Measurements from ENCODE around the gene SLC35D2. TPM values are rescaled to one million over a fixed set of nuclear protein-coding genes. Genes with fewer than 3 reads are reported as not detected.
"Not testable (repeated sequence)": the region's sequence is repeated elsewhere in the genome, so short reads cannot be mapped to it uniquely, and the experiment has no call there.

Gene SLC35D2
- total RNA-seq, 1 donor from 2014 or later: 24.4 TPM

- DNase-seq (ENCODE audit: low read depth in 2 of 2): no peak
These were observed 16.8 kb upstream of the SLC35D2 start for GRCh38 chr9:96400132-96400910.

GRCh38 chr9:96399325-96399633 lies 15.8 kb upstream of the SLC35D2 start:
- no peak for DNase-seq (ENCODE audit: low read depth in 2 of 2)

- DNase-seq (ENCODE audit: low read depth in 2 of 2): peak; percentile 43 to 49
These were observed 15.2 kb upstream of the SLC35D2 start for GRCh38 chr9:96398582-96399324.

GRCh38 chr9:96395964-96396363 lies 12.5 kb upstream of the SLC35D2 start:
- no peak for DNase-seq (ENCODE audit: low read depth in 2 of 2)

- no peak for DNase-seq (ENCODE audit: low read depth in 2 of 2)
These were observed 11.5 kb upstream of the SLC35D2 start for GRCh38 chr9:96394832-96395496.

GRCh38 chr9:96392263-96392662 lies 8.8 kb upstream of the SLC35D2 start:
- no peak for DNase-seq (ENCODE audit: low read depth in 2 of 2)

- peak; percentile 64 to 67 for DNase-seq (ENCODE audit: low read depth in 2 of 2)
These were observed 7.7 kb upstream of the SLC35D2 start for GRCh38 chr9:96391021-96391765.

GRCh38 chr9:96388144-96388543 lies 4.6 kb upstream of the SLC35D2 start:
- DNase-seq (ENCODE audit: low read depth in 2 of 2): no peak

- no peak for DNase-seq (ENCODE audit: low read depth in 2 of 2)
These were observed 2.6 kb upstream of the SLC35D2 start for GRCh38 chr9:96386157-96386556.

- DNase-seq (ENCODE audit: low read depth in 2 of 2): no peak
These were observed 709 bp downstream of the SLC35D2 start for GRCh38 chr9:96382839-96383164.

- DNase-seq (ENCODE audit: low read depth in 2 of 2): peak; percentile 20 to 34
These were observed 1.3 kb downstream of the SLC35D2 start for GRCh38 chr9:96382175-96382574.

GRCh38 chr9:96381696-96382095 lies 1.8 kb downstream of the SLC35D2 start:
- DNase-seq (ENCODE audit: low read depth in 2 of 2): no peak

GRCh38 chr9:96381125-96381524 lies 2.4 kb downstream of the SLC35D2 start:
- DNase-seq (ENCODE audit: low read depth in 2 of 2): no peak

GRCh38 chr9:96379461-96379860 lies 4.0 kb downstream of the SLC35D2 start:
- no peak for DNase-seq (ENCODE audit: low read depth in 2 of 2)

- no peak for DNase-seq (ENCODE audit: low read depth in 2 of 2)
These were observed 5.3 kb downstream of the SLC35D2 start for GRCh38 chr9:96378187-96378586.

- peak in 1 of 2 donors; percentile 59 for DNase-seq (ENCODE audit: low read depth in 2 of 2)
These were observed 6.3 kb downstream of the SLC35D2 start for GRCh38 chr9:96376891-96377874.

- DNase-seq (ENCODE audit: low read depth in 2 of 2): not testable (repeated sequence)
These were observed 8.0 kb downstream of the SLC35D2 start for GRCh38 chr9:96375507-96375906.

GRCh38 chr9:96367943-96368342 lies 15.6 kb downstream of the SLC35D2 start:
- DNase-seq (ENCODE audit: low read depth in 2 of 2): no peak

GRCh38 chr9:96363175-96363967 lies 20.1 kb downstream of the SLC35D2 start:
- no peak for DNase-seq (ENCODE audit: low read depth in 2 of 2)

- not testable (repeated sequence) for DNase-seq (ENCODE audit: low read depth in 2 of 2)
These were observed 21.4 kb downstream of the SLC35D2 start for GRCh38 chr9:96362119-96362518.
